Stimulated activated CD8-positive, alpha-beta memory T cell treated with anti-CD3 and anti-CD28 coated beads, Interleukin-15, amount 100 ng/mL, for 4 hours (primary cell): ENCODE results near the gene NFIX.
A peak's percentile ranks its signal among the peaks of the same experiment; 100 is the strongest.
"Not testable (repeated sequence)": the region's sequence is repeated elsewhere in the genome, so short reads cannot be mapped to it uniquely, and the experiment has no call there.

Experiments
- DNase-seq, 2 donors: peaks; one replicate each; pipeline ENCODE4 v3.0.0-alpha.2; 2020; ENCODE audit warnings: low read depth in 2 of 2

The NFIX gene

GRCh38 chr19:12957389-12957952 is 37.8 kb upstream of the NFIX start:
- DNase-seq: not testable (repeated sequence)

DNA sequence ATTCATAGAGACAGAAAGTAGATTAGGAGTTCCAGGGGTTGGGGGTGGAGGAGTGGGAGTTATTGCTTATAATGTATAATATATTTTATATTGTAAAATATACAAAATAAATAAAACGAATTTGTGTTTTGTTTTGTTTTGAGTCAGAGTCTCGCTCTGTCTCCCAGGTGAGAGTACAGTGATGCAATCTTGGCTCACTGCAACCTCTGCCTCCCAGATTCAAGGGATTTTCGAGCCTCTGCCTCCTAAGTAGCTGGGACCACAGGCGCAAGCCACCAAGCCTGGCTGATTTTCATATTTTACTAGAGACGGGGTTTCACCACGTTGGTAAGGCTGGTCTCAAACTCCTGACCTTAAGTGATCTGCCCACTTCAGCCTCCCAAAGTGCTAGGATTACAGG is 35.8 kb upstream of the NFIX start:
- no peak for DNase-seq

GRCh38 chr19:12965017-12965811 is 30.1 kb upstream of the NFIX start:
- peak; percentile 55 to 59 for DNase-seq

DNA sequence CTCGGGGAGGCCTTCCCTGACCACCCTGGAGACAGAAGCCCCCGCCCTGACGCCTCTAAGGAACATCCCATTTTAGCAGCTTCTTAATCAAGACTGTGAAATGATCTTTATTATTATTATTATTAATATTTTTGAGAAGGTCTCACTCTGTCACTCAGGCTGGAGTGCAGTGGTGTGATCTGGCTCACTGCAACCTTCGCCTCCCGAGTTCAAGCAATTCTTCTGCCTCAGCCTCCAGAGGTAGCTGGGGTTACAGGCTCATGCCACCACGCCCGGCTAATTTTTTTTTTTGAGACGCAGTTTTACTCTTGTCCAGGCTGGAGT is 29.5 kb upstream of the NFIX start:
- no peak for DNase-seq

GRCh38 chr19:12967907-12968306 is 27.4 kb upstream of the NFIX start:
- DNase-seq: no peak

- no peak for DNase-seq
Measured at GRCh38 chr19:12969292-12969988, 25.8 kb upstream of the NFIX start, which contains the start of gene DAND5. DAND5 (plus strand) TSS chr19:12969576; CDS start chr19:12969661, 85 bp downstream.

DNA sequence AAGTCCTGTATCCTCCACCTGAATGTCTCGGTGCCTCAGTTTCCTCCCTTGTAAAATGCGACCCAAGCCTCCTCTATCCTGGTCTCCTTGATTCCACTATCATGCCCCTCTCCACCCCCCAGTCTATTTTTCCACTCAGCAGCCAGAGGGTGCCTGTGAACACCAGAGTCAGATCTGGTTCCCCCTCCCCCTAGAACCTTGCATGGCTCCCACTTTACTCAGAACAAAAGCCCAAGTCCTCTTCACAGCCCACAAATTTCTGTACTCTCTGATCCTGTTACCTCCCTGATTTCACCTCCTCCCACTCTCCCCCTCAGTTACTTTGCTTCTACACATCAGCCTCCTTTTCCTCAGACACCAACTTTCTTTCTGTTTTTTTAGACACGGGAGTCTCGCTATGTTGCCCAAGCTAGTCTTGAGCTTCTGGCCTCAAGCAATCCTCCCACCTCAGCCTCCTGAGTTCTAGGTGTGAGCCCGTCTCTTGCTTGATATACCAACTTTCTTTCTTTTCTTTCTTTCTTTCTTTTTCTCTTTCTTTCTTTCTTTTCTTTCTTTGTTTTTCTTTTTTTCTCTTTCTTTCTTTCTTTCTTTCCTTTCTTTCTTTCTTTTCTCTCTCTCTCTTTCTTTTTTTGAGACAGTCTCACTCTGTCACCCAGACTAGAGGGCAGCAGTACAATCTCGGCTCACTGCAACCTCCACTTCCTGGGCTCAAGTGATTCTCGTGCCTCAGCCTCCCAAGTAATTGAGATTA is 25.0 kb upstream of the NFIX start:
- no peak for DNase-seq

GRCh38 chr19:12973236-12973635 is 22.0 kb upstream of the NFIX start:
- DNase-seq: no peak

DNA sequence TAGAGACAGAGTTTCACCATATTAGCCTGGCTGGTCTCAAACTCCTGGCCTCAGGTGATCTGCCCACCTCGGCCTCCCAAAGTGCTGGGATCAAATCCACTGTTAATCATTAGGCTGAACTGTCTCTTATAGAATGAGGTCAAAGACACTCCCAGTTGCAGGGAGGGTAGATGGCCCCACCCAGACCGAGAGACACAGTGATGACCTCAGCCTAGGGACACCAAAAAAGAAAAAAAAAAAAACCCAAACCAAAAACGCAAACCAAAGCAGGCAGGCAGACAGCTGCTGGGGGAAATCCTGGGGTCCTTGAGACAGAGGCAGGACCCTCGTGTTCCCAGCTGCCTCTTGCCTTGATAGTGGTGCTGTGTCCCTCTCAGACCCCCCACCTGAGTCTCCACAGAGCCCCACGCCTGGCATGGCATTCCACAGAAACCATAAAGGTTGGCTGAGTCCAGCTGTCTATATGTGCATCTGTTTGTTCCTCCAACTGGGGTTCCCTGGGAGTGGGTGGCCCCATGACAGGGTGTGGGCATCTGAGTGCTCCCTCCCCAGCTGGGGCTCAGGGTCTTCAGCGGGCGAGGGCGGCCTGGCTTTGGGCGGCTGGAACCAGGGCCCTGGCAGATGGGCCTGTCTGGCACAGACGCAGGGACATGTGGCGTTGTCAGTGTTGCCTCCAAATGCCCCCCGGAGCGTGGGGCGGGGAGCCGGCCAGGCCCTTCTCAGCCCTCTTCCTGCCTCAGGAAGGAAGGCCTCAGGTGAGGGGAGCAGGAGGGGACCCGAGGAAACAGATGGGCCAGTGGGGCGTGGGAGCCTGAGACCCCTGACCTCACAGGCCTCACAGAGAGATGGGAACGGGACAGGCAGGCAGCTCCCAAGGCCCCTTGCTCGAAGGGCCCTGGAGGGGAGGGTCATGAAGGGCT is 20.7 kb upstream of the NFIX start:
- DNase-seq: no peak

GRCh38 chr19:12975221-12975741 is 20.0 kb upstream of the NFIX start:
- DNase-seq: no peak

GRCh38 chr19:12976109-12976508 is 19.2 kb upstream of the NFIX start:
- not testable (repeated sequence) for DNase-seq

GRCh38 chr19:12979974-12980373 is 15.3 kb upstream of the NFIX start:
- DNase-seq: no peak

DNA sequence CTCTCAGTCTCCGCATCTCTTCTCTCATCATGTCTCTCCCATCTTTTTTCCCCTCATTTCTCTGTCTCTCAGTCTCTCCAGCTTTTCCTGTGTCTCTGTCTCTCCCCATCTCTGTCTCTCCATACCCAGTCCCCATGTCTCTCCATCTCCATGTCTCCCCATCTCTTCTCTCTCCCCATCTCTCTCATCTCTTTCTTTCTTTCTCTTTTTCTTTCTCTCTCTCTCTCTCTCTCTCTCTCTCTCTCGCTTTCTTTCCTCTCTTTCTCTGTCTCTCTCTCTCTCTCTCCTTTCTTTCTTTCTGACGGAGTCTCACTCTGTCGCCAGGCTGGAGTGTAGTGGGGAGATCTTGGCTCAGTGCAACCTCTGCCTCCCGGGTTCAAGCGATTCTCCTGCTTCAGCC is 12.6 kb upstream of the NFIX start:
- no peak for DNase-seq

DNA sequence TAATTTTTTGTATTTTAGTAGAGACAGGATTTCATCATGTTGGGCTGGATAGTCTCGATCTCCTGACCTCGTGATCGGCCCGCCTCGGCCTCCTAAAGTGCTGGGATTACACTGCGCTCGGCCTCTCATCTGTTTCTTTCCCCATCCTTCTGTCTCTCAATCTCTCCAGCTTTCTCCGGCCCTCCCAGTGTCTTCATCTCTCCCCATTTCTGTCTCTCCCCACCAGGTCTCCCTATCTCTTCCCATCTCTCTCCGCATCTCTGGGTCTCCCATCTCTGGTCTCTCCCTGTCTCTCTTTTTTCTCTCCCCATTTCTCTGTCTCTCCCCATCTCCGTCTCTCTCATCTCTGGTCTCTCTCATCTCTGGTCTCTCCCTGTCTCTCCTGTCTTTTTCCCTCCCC is 12.2 kb upstream of the NFIX start:
- no peak for DNase-seq

GRCh38 chr19:12983542-12984142 is 11.6 kb upstream of the NFIX start:
- DNase-seq: peak; percentile 43 to 56

DNA sequence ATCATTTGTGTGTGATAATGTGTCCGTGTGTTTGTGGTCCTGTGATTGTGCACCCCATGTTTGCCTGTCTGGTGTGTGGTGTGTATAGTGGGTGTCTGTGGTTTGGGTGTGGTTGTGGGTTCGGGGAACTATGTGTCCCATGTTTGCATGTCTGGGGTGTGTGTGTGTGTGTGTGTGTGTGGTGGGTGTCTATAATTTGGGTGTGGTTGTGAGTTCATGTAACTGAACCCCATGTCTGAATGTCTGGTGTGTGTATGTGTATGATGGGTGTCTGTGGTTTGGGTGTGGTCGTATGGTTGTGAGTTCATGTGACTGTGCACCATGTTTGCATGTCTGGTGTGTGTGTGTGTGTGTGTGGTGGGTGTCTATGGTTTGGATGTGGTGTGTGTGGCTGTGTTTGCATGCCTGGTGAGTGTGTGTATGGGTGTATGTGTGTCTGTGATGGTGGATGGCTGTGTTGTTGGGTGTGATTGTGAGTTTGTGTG is 11.1 kb upstream of the NFIX start:
- DNase-seq: no peak

- no peak for DNase-seq
Measured at GRCh38 chr19:12984683-12985048, 10.6 kb upstream of the NFIX start.

- peak in 1 of 2 donors; percentile 12 for DNase-seq
Measured at GRCh38 chr19:12985049-12985776, 10.1 kb upstream of the NFIX start.

- no peak for DNase-seq
Measured at GRCh38 chr19:12986726-12987125, 8.5 kb upstream of the NFIX start.

- DNase-seq: no peak
Measured at GRCh38 chr19:12987190-12987589, 8.1 kb upstream of the NFIX start.
